ENCODE data around the gene TANK.

GRCh38 chr2:161208527-161209139, 48.4 kb downstream of the TANK start:
- TF ChIP-seq CTCF (IDR thresholded peaks at IDR 0.05; ENCODE audit: poor library complexity, severe bottlenecking) (no peak), EP300 (conservative IDR thresholded peaks at IDR 0.05; ENCODE audit: poor library complexity, severe bottlenecking) (no peak), EZH2 (IDR thresholded peaks at IDR 0.05; ENCODE audit: borderline replicate concordance, insufficient read depth, low read length, poor library complexity, severe bottlenecking) (no peak), REST (IDR thresholded peaks at IDR 0.05; ENCODE audit: borderline replicate concordance) (no peak), SMC3 (conservative IDR thresholded peaks at IDR 0.05; ENCODE audit: poor library complexity) (no peak), POLR2AphosphoS5 (IDR thresholded peaks at IDR 0.05) (no peak), MXI1 (conservative IDR thresholded peaks at IDR 0.05; ENCODE audit: poor library complexity, severe bottlenecking) (no peak)
